Measurements from ENCODE around the gene TCF25.

GRCh38 chr16:89890200-89890599 is 16.8 kb downstream of the TCF25 start:
- TF ChIP-seq CTCF (conservative IDR thresholded peaks at IDR 0.05; ENCODE audit: low read depth in 2 of 2): no peak
- TF ChIP-seq EZH2phosphoT487 (IDR thresholded peaks at IDR 0.05; ENCODE audit: unreplicated experiment): no peak
- TF ChIP-seq EZH2 (IDR thresholded peaks at IDR 0.05; ENCODE audit: low read depth, unreplicated experiment): no peak
- no peak for TF ChIP-seq REST (IDR thresholded peaks at IDR 0.05; ENCODE audit: unreplicated experiment)
- TF ChIP-seq POLR2AphosphoS5 (IDR thresholded peaks at IDR 0.05; ENCODE audit: low read depth): no peak
- TF ChIP-seq NANOG (IDR thresholded peaks at IDR 0.05; ENCODE audit: borderline replicate concordance): no peak
- no peak for TF ChIP-seq CREB1 (CRISPR knock-in tag; IDR thresholded peaks at IDR 0.05; ENCODE audit: low read depth)
- TF ChIP-seq ETS1 (IDR thresholded peaks at IDR 0.05): no peak
- no peak for TF ChIP-seq JUNB (IDR thresholded peaks at IDR 0.05; ENCODE audit: unreplicated experiment)
- TF ChIP-seq ZNF462 (CRISPR knock-in tag; IDR thresholded peaks at IDR 0.05): no peak
- no peak for TF ChIP-seq ZNF331 (CRISPR knock-in tag; IDR thresholded peaks at IDR 0.05; ENCODE audit: low read depth)

Data from GM23338 (cell line).